GM10847 (cell line): ENCODE results near the gene MAPK12.
A peak's percentile ranks its signal among the peaks of the same experiment; 100 is the strongest.

Experiments
- POLR2A ChIP-seq: IDR thresholded peaks from 2 replicates; pipeline ENCODE4 v1.6.1; 2011; ENCODE audit not compliant: insufficient read length; ENCODE audit errors: extremely low read depth

Gene MAPK12

GRCh38 chr22:50256258-50256862, 5.1 kb downstream of the MAPK12 start:
- TF ChIP-seq POLR2A, result no peak

- TF ChIP-seq POLR2A, result no peak
Observed at GRCh38 chr22:50255607-50256006, 5.9 kb downstream of the MAPK12 start.

- TF ChIP-seq POLR2A, result no peak
Observed at GRCh38 chr22:50255099-50255498, 6.4 kb downstream of the MAPK12 start.

GRCh38 chr22:50253941-50254340, 7.5 kb downstream of the MAPK12 start:
- no peak for TF ChIP-seq POLR2A

- TF ChIP-seq POLR2A, result no peak
Observed at GRCh38 chr22:50253046-50253915, 8.2 kb downstream of the MAPK12 start.

GRCh38 chr22:50252082-50253045, 9.1 kb downstream of the MAPK12 start:
- no peak for TF ChIP-seq POLR2A

- TF ChIP-seq POLR2A, result no peak
Observed at GRCh38 chr22:50251477-50252081, 9.9 kb downstream of the MAPK12 start.

GRCh38 chr22:50250555-50251476, 10.7 kb downstream of the MAPK12 start, which contains the start of gene HDAC10:
Gene HDAC10 (minus strand): TSS chr22:50251265. CDS start chr22:50251032, 233 bp downstream.
- peak; percentile 49 for TF ChIP-seq POLR2A

GRCh38 chr22:50250249-50250554, 11.3 kb downstream of the MAPK12 start:
- TF ChIP-seq POLR2A, result no peak

- no peak for TF ChIP-seq POLR2A
Observed at GRCh38 chr22:50249341-50250248, 11.9 kb downstream of the MAPK12 start.

- no peak for TF ChIP-seq POLR2A
Observed at GRCh38 chr22:50248196-50249081, 13.0 kb downstream of the MAPK12 start.

- TF ChIP-seq POLR2A, result no peak
Observed at GRCh38 chr22:50247748-50248147, 13.7 kb downstream of the MAPK12 start.
